ENCODE measurements around the gene RIN3.

Gene RIN3

GRCh38 chr14:92651758-92652406 is 138.3 kb downstream of the RIN3 start:
- peak; percentile 17 for DNase-seq

- peak; percentile 10 for DNase-seq
Measured at GRCh38 chr14:92652413-92653151, 139.0 kb downstream of the RIN3 start.

- no peak for DNase-seq
Measured at GRCh38 chr14:92653162-92653651, 139.6 kb downstream of the RIN3 start.

GRCh38 chr14:92654239-92654901 is 140.8 kb downstream of the RIN3 start:
- no peak for DNase-seq

- no peak for DNase-seq
Measured at GRCh38 chr14:92655419-92656201, 142.0 kb downstream of the RIN3 start.

GRCh38 chr14:92656306-92657081 is 142.9 kb downstream of the RIN3 start:
- DNase-seq: no peak

- no peak for DNase-seq
Measured at GRCh38 chr14:92657457-92658142, 144.0 kb downstream of the RIN3 start.

- no peak for DNase-seq
Measured at GRCh38 chr14:92658160-92658559, 144.6 kb downstream of the RIN3 start.

- no peak for DNase-seq
Measured at GRCh38 chr14:92658684-92659083, 145.1 kb downstream of the RIN3 start.

- DNase-seq: no peak
Measured at GRCh38 chr14:92659765-92660561, 146.4 kb downstream of the RIN3 start.

GRCh38 chr14:92660571-92660970 is 147.0 kb downstream of the RIN3 start:
- no peak for DNase-seq

- DNase-seq: no peak
Measured at GRCh38 chr14:92663049-92663448, 149.5 kb downstream of the RIN3 start.

- DNase-seq: no peak
Measured at GRCh38 chr14:92665661-92666110, 152.1 kb downstream of the RIN3 start.

GRCh38 chr14:92666251-92666650 is 152.7 kb downstream of the RIN3 start:
- DNase-seq: no peak

- DNase-seq: no peak
Measured at GRCh38 chr14:92668276-92668973, 154.8 kb downstream of the RIN3 start.

- no peak for DNase-seq
Measured at GRCh38 chr14:92670160-92670559, 156.6 kb downstream of the RIN3 start.

- no peak for DNase-seq
Measured at GRCh38 chr14:92670643-92671366, 157.2 kb downstream of the RIN3 start.

GRCh38 chr14:92673601-92674150 is 160.1 kb downstream of the RIN3 start:
- no peak for DNase-seq

- DNase-seq: no peak
Measured at GRCh38 chr14:92675421-92675820, 161.8 kb downstream of the RIN3 start.

Measured in central memory CD4-positive, alpha-beta T cell (primary cell).